ENCODE data around the gene SH3D19.

- TF ChIP-seq CTCF (IDR thresholded peaks at IDR 0.05; ENCODE audit: poor library complexity), result no peak
- TF ChIP-seq EZH2 (IDR thresholded peaks at IDR 0.05; ENCODE audit: borderline replicate concordance), result no peak
- TF ChIP-seq EZH2phosphoT487 (IDR thresholded peaks at IDR 0.05; ENCODE audit: low read depth, severe bottlenecking, unreplicated experiment), result no peak
Measured at GRCh38 chr4:151263455-151263854, 62.0 kb downstream of the SH3D19 start.

All from hepatocyte (in vitro differentiated cells).